VCaP (cell line): Measurements from ENCODE around the gene HSPB3.

Source experiments
- H3K27ac ChIP-seq: fragments of 450-650 bp; 2 replicates; pipeline ENCODE4 v1.5.1; 2017
- TF ChIP-seq, protein P1 (sequence below): fragments of 450-650 bp; conservative IDR thresholded peaks from 2 replicates; pipeline ENCODE4 v1.5.1; 2017; ENCODE audit warnings: mild to moderate bottlenecking, moderate library complexity

The HSPB3 gene

DNA sequence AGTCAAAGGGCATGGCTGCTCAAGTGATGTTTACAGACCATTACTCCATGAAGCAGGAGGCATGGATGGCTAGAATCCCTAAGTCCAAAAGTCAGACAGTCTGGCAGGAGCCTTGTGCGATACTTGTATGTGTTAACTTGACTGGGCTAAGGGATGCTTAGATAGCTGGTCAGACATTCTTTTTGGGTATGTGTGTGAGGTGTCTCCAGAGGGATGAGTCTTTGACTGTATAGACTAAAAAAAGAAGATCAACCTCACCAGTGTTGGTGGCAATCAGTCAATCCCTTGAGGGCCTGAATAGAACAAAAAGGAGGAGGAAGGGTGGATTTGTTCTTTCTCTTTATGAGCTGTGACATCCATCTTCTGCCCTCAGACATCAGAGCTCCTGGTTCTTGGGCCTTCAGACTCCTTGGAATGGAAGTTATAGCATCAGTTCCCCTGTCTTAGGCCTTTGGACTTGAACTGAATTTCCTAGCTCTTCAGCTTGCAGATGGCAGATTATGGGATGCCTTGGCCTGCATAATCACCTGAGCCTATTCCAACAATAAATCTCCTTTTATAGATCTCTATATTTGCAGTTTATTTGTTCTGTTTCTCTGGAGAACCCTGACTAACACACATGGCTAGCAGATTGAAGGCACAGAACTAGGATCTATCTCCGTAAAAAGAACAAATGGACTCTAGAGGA lies 9.7 kb upstream of the HSPB3 start:
- TF ChIP-seq, protein P1, sequence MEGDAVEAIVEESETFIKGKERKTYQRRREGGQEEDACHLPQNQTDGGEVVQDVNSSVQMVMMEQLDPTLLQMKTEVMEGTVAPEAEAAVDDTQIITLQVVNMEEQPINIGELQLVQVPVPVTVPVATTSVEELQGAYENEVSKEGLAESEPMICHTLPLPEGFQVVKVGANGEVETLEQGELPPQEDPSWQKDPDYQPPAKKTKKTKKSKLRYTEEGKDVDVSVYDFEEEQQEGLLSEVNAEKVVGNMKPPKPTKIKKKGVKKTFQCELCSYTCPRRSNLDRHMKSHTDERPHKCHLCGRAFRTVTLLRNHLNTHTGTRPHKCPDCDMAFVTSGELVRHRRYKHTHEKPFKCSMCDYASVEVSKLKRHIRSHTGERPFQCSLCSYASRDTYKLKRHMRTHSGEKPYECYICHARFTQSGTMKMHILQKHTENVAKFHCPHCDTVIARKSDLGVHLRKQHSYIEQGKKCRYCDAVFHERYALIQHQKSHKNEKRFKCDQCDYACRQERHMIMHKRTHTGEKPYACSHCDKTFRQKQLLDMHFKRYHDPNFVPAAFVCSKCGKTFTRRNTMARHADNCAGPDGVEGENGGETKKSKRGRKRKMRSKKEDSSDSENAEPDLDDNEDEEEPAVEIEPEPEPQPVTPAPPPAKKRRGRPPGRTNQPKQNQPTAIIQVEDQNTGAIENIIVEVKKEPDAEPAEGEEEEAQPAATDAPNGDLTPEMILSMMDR = no peak
- H3K27ac ChIP-seq = peak overlapping the region; percentile 74

DNA sequence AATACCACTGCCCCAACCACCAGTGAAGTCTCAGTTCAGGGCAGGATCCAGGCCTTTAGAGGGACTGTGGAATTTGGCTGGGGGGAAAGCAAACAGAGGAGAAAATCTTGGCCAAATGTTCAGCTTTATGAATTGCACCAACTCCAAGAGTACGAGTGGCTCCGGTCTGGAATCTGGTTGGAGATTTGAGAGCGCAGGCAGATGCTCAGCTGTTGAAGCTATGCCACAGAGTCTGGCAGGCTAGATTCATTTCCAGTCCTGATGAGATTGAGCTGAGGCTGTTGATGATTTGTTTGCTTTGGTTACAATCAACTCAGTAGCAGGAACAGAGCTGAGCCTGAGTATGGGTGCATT lies 9.1 kb upstream of the HSPB3 start:
- H3K27ac ChIP-seq = peak overlapping the region; percentile 74
- TF ChIP-seq, protein P1 = no peak

DNA sequence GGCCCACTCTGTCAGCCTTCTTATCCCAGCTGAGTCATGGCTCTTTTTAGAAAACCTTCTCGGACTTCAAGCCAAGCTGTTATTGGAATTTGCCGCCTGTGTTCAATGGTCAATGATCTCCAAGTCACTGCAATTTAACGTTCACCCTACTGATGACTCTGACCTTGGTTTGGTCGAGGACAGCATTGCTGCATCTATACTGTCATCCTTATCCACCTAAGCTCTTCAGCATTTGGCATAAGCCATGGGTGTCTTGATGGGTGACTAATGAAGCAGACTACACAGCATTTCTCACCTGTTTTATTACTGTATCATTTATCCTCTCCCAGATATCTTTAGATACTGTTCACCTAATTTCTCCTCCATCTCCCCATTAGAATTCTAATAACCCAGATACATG lies 5.6 kb upstream of the HSPB3 start:
- TF ChIP-seq, protein P1 = no peak
- no peak overlapping the region for H3K27ac ChIP-seq

DNA sequence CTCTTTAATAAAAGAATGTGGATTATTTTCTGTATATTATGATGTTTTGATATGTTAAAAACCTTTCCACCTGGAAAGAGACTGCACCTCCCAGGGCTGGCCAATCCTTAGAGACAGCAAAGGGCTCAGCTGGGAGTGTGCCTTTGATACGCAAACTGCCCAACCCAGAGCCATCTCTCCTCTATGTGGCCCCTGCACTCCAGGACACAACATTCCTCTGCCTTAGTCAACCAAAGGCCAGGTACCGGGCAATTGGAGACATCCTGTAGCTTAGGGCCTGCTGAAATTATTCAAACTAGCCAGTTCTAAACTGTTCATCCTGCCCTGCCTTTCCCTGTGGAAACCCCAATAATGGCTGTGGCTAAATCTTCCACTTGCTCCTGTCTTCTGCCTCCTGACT lies 5.0 kb upstream of the HSPB3 start:
- H3K27ac ChIP-seq = no peak overlapping the region

DNA sequence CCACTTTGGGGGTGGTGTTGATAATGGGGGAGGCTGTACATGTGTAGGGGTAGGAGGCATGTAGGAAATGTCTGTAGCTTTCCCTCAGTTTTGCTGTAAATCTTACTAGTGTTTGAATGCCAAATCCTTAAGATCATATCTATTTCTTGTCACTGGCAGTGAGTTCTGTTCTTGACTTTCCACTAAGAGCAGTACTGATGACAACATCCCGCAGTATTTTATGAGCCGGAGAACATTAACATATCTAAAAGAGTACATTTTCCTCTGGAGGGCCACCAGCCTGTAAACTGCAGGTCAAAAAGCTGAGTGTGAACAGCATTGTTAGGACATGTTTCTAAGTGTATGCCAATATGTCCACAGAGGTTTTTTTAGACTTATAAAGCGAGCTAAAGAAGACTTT lies 2.5 kb upstream of the HSPB3 start:
- H3K27ac ChIP-seq = no peak overlapping the region
- TF ChIP-seq, protein P1 = no peak

More for the DNA sequence above, 5.0 kb upstream of the HSPB3 start:
- TF ChIP-seq, protein P1 = no peak

DNA sequence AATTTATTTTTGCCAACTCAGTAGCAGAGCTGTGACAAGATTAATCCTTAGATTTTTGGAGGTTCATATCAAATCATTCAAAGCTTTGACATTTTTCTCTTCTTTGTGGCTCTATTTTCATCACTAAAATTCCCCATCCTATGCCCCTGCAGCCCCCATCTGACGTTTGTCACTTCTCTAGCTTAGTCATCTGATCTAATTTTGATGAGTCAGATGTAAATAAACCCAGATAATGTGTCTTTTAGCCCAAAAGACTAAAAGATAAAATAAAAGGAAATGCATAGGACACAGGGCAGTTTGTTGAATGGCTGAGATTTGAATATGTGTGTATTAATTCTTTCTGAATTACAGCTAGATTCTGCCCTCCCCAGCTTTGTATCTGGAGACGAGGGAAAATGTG lies 897 bp upstream of the HSPB3 start:
- no peak overlapping the region for H3K27ac ChIP-seq
- TF ChIP-seq, protein P1 = no peak

DNA sequence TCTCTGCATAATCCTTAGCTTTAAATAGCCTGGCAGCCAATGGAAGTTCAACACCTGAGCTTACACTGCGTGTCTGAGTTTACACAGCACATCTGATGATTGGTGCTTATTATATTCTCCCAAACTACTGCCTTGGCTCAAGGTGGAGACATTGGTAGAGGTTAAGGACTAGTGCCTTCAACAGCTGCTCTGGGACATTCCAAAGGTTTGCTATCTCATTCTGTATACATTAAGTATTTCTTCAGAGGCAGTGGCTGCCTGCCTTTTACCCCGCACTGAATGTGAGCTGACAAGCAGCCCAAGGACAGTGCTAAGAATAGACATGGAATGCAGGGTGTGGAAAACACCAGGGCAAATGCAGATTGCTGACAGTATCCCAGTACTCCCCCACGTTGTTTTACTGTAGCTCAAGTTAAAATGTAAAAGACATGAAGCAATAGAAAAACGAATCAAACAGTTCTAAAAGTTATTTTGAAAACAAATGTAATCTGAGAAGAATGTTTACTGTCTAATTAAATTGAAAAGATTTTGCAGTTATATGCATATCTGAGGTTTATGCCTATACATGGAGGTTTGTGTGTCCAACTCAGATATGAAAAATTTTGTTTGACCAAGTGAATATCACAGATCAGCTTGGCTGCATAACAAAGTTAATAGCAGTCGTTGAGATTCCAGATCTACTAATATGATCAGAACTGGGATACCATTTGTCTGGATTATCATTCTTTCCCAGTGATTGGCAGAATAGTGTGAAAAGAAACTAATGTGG lies 1.8 kb downstream of the HSPB3 start:
- TF ChIP-seq, protein P1 = no peak
- peak overlapping the region; percentile 24 for H3K27ac ChIP-seq
